Activated CD8-positive, alpha-beta memory T cell treated with anti-CD3 and anti-CD28 coated beads, Interleukin-2, amount 50 U/mL, for 4 hours (primary cell): ENCODE data around the gene MAGI3.
"Not testable (repeated sequence)": the region's sequence is repeated elsewhere in the genome, so short reads cannot be mapped to it uniquely, and the experiment has no call there.

Experiments
- DNase-seq: peaks from one replicate; pipeline ENCODE4 v3.0.0-alpha.2; 2020

Gene MAGI3

GRCh38 chr1:113593550-113594297 lies 203.4 kb downstream of the MAGI3 start:
- no peak for DNase-seq

DNA sequence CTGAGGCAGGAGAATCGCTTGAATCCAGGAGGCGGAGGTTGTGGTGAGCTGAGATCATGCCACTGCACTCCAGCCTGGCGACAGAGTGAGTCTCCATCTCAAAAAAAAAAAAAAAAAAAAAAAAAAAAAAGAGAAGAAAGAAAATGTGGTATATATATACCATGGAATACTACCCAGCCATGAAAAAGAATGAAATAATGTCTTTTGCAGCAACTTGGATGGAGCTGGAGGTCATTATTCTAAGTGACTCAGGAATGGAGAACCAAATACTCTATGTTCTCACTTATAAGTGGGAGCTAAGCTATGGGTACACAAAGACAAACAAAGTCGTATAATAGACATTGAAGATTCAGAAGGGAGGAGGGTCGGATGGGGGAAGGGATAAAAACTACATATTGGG lies 214.2 kb downstream of the MAGI3 start:
- DNase-seq, result not testable (repeated sequence)

GRCh38 chr1:113605146-113605545 lies 214.8 kb downstream of the MAGI3 start:
- no peak for DNase-seq

GRCh38 chr1:113608399-113608798 lies 218.1 kb downstream of the MAGI3 start:
- DNase-seq, result no peak

DNA sequence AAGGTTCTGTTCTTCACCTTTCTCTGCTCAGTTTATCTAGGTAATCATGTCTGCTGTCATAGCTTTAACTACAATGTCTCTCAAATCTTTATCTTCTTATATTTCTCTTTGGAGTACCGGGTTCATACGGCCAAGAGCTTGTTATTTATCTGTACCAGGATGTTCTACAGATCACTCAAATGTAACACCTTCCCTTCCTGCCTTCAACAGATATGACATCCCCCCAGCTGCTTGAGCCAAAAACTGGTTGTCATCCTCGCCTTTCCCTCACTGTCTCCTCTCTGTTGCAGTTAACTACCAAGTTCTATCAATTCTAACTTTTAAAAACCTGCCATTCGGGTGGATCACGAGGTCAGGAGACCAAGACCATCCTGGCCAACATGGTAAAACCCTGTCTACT lies 220.1 kb downstream of the MAGI3 start:
- DNase-seq, result no peak

DNA sequence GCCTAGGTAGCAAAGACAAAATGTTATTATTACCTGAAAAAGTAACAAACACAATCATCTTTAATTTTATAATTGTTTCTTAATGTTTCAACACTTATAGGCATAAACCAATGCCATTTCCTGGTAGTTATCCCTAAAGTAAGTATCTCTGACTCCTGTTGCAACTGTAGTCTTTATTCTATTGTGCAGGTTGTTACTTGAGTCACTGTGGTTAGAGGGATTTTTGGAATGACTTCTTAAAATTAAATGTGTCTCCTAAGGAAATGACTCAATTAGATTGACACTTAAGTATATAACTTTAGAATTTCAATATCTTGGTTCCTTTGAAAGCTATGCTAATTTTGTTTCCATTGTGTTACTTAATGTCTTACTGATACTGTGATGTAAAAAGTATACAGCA lies 225.1 kb downstream of the MAGI3 start:
- no peak for DNase-seq

DNA sequence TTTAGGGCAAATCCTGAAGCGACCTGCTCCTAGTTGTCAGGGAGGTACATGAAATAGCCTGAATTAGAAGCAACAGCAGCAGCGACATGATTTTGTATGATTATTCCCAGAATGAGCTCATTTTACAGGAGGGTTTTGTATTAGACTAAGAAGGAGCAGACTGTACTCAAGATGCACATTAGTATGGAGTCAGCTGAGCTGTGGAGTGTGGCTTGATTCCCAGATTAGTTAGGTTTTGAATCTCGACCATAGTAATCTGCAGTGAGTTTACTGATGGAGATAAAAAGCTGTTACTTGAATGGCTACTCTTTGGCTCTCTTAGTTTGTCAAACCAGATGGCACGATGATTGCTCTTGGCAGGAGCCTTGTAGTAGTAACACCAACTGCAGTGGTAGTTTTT lies 225.8 kb downstream of the MAGI3 start:
- DNase-seq, result no peak

- no peak for DNase-seq
Observed at GRCh38 chr1:113617438-113618141, 227.3 kb downstream of the MAGI3 start.

- no peak for DNase-seq
Observed at GRCh38 chr1:113628997-113629396, 238.7 kb downstream of the MAGI3 start.

DNA sequence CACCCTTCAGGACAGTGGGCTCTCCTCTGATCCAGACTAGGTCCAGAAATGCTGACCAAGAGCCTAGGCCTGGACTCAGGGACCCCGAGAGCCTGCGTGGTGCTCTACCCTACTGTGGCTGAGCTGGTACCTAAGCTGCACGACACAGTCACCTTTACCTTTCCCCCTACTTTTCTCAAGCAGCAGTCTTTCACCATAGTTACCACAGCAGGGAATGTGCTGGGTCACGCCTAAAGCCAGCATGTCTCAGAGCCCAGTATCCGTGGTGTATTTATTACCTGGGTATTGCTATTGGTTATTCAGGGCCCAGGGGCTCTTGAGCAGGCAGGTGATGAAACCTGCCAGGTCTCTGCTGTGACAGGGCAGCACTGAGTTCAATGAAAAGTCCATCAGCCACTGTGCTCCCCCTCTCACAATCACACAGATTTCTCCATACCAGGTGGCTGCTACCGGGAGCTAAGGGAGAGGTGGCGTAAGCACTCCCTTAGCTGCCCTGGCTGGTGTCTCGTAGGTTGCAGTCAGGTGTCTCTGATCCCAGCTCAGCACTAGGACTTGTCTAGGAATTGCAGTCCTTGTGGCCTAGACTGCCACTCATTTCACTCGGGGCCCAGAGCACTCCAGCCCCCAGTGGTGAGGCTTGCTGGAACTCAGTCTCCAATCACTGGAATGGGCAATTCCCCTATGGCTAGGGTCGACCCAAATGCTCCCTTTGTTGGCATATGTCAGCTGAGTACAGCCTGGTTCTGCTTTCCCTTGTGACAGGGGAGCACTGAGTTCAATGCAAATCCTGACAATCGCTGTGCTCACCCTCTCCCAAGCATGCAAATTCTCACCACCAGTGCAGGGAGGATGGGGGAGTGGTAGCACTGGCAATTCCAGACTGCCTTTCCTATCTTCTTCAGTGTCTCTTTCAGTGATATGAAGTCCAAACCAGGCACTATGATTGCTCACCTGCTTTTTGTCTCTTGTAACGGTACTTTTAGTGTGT lies 240.3 kb downstream of the MAGI3 start:
- no peak for DNase-seq

DNA sequence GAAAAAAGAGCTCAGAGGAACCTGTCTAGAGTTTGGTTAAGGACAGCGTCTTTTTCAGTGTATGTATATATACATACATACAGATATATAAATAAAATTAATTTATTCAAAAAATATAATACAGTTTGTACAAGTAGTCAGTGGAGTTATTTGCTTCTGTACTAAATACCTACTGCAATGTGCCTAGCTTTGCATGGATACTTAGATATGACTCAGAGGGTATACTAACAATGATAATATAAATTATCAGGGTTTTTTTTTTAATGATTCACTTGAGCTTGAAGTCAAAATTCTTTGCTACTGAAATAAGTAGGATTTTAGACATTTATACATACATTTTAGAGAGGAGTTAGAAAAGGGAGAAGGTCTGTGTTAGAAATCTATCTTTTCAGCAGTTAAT lies 251.1 kb downstream of the MAGI3 start:
- no peak for DNase-seq

DNA sequence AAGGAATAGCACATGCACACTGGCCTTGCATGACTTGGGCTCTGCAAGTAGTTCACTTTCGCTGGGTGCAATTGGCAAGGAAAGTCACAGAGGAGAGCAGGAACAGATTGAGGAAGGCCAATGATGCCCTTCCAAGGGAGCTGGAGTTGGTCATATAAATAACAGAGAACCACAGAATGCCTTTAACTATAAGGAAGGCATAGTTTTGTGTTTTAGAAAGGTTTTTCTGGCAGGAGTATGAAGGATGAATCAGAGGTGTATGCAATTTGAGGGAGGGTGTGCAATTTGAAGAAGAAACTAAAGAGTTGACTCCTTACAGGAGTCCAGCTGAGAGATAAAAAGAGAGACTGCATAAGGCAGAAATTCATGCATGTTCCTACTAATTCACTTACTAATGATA lies 256.8 kb downstream of the MAGI3 start:
- DNase-seq, result no peak

GRCh38 chr1:113648478-113648877 lies 258.2 kb downstream of the MAGI3 start:
- DNase-seq, result no peak

DNA sequence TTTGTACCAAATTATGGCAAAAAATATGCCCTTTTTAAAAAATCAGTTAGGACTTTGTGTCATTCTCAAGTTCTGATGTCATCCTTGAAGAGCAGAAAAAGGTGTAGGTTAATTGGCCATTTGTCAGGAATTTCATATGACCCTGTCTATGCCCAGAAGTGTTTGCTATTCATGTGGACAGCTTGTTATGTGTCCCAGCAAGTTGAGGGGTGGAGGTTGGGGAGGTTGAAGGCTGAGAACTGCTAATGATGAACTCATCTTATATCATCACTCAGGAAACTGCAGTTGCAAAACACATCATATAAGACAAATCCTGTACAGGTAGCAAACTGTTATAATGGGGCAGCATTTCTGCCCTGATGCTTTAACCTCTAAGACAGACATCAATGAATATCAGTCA lies 262.5 kb downstream of the MAGI3 start:
- DNase-seq, result no peak

DNA sequence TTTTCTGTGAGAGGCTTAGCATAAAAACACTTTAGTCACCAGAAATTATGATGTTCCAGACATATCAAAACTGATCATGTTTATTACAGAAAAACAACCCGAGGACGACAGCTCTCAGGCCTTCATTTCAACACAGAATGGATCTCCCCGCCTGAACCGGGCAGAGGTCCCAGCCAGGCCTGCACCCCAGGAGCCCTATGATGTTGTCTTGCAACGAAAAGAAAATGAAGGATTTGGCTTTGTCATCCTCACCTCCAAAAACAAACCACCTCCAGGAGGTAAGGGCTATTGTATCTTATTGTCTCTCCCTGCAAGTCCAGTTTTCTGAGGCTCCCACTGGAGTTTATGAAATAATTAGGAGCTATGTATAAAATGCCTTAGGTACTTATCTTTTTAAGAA lies 263.4 kb downstream of the MAGI3 start:
- no peak for DNase-seq

- no peak for DNase-seq
Observed at GRCh38 chr1:113654883-113655282, 264.6 kb downstream of the MAGI3 start.

DNA sequence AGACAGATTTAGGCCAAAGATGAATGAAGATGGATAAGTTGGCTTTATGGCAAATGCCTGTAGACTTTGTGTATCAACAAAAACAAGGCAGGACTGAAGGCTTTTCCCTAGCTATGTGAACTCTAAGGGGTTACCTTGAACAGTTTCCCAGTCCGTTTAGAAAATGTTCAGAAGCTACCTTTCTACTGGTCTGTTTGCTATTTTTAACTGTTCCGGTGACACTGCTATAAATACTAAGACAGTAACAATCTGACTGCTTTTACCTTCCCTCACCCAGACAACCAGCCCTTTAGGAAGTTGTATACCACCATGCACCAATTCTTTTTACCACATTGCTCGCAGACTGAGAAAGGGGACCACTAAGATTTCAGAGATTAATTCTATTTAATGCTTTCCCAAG lies 266.8 kb downstream of the MAGI3 start:
- DNase-seq, result no peak

GRCh38 chr1:113657556-113658063 lies 267.3 kb downstream of the MAGI3 start:
- DNase-seq, result no peak

DNA sequence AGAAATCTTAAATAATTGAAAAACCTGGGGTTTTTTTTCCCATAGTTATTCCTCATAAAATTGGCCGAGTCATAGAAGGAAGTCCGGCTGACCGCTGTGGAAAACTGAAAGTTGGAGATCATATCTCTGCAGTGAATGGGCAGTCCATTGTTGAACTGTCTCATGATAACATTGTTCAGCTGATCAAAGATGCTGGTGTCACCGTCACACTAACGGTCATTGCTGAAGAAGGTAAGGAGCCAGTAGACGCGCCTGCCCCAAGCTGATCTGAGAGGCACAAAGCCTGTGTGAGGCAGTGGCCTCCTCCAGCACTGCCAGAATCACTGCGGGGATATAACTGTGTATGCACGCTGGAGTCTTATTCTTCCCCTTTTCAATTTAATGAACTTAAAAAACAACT lies 268.7 kb downstream of the MAGI3 start:
- DNase-seq, result no peak

- DNase-seq, result no peak
Observed at GRCh38 chr1:113659556-113659955, 269.2 kb downstream of the MAGI3 start.

DNA sequence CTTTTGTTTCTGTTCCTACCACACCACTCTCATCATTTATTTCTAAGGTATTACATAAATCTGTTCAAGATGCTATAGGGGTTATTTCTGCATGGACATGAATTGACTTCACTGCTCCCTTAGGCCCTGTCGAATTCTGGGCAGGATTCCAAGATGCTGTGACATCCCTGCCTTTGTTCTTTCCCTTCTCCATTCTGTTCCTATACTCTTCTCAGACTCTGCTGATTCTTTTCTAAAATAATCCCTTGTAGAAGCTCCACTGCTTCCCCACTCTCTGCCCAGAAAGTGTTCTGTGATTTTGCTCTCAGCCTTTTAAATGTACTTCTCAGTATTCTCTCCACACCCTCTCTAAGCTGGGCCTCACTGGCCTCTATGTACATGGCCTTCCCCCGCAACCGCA lies 269.8 kb downstream of the MAGI3 start:
- no peak for DNase-seq

DNA sequence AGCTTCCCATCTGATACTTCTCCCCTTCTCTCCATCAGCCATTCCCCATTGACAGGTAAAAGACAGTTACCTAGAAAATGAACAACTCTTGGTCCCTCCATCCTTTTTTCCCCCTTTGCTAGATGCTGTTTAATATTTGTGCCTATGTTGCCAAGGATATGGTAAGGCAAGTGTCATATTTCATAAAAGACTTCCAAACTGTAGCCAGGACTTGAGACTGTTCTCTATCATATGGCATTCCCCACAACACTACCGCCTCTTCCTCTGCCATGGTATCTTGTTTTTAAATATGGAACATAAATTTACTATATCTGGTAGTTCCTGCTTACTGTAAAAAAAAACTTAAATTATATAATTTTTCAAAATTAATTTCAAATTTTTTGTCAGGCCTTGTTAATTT lies 271.8 kb downstream of the MAGI3 start:
- DNase-seq, result no peak
